Measurements from ENCODE around the gene ATP1B1. TPM values are rescaled to one million over a fixed set of nuclear protein-coding genes. Genes with fewer than 3 reads are reported as not detected.

Gene ATP1B1
- total and polyA plus RNA-seq, 2 of the 13 experiments (the other 11 are each of a cell fraction or from before 2014, with no cell fraction given) = 134 to 135 TPM

DNA sequence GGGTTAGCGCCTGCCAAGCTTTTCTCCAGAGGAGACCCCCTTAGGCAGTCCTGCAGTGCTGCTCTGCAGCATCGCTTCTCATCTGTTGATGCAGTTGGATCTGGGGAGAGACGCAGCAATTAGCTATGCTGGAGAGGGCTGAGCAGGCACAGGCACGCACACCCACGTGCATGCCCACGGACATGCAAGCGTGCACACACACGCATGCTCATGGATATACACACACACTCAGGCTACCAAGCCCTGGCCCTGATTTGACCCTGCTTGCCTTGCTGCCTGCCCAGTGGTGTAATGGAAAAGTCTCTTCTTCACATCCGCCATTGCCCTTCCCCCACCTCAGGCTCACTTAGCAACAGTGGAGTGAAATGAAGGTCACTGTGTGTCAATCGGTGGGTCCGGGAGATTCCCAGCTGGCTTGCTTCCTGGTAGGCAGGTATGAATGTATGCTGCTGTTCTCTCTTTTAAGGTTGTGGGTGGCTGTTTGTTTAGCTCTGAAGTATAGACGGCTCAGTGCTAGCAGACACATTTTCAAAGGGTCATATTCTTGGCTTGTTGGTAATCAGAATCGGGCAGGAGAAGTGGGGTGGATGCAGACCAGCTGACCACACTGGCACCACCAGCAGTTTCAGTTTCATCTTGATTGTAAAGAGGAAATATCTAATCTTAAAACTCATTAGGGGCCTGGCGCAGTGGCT is 9.5 kb downstream of the ATP1B1 start (continued):
- TF ChIP-seq, protein P1, sequence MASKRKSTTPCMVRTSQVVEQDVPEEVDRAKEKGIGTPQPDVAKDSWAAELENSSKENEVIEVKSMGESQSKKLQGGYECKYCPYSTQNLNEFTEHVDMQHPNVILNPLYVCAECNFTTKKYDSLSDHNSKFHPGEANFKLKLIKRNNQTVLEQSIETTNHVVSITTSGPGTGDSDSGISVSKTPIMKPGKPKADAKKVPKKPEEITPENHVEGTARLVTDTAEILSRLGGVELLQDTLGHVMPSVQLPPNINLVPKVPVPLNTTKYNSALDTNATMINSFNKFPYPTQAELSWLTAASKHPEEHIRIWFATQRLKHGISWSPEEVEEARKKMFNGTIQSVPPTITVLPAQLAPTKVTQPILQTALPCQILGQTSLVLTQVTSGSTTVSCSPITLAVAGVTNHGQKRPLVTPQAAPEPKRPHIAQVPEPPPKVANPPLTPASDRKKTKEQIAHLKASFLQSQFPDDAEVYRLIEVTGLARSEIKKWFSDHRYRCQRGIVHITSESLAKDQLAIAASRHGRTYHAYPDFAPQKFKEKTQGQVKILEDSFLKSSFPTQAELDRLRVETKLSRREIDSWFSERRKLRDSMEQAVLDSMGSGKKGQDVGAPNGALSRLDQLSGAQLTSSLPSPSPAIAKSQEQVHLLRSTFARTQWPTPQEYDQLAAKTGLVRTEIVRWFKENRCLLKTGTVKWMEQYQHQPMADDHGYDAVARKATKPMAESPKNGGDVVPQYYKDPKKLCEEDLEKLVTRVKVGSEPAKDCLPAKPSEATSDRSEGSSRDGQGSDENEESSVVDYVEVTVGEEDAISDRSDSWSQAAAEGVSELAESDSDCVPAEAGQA (IDR thresholded peaks at IDR 0.05; ENCODE audit: low read depth) = no peak
- TF ChIP-seq, protein P1 (CRISPR knock-in tag; IDR thresholded peaks at IDR 0.05; ENCODE audit: borderline replicate concordance) = no peak
- TF ChIP-seq ADNP (CRISPR knock-in tag; IDR thresholded peaks at IDR 0.05) (no peak), GABPB1 (CRISPR knock-in tag; IDR thresholded peaks at IDR 0.05) (peak; percentile 21; the same call in 1 of the 2 replicates), ZFP36L1 (CRISPR knock-in tag; IDR thresholded peaks at IDR 0.05) (no peak), MIXL1 (CRISPR knock-in tag; IDR thresholded peaks at IDR 0.05) (0 out of 2 replicates have a peak, but pooled peaks have one; percentile 49), ZFY (CRISPR knock-in tag; IDR thresholded peaks at IDR 0.05) (no peak; the same call in 1 of the 2 replicates), GPN1 (CRISPR knock-in tag; IDR thresholded peaks at IDR 0.05; ENCODE audit: borderline replicate concordance) (no peak), AKAP8 (CRISPR knock-in tag; IDR thresholded peaks at IDR 0.05) (peak; percentile 40; the same call in 1 of the 2 replicates), MIER2 (CRISPR knock-in tag; IDR thresholded peaks at IDR 0.05) (no peak), TRIM24 (CRISPR knock-in tag; IDR thresholded peaks at IDR 0.05) (peak; percentile 63; the same call in 1 of the 2 replicates), FOXM1 (CRISPR knock-in tag; IDR thresholded peaks at IDR 0.05) (no peak), MZF1 (CRISPR knock-in tag; IDR thresholded peaks at IDR 0.05; ENCODE audit: borderline replicate concordance) (no peak), POLR2AphosphoS2 (IDR thresholded peaks at IDR 0.05; ENCODE audit: low read depth, low read length) (no peak; the same call in 1 of the 2 replicates)
- TF ChIP-seq, protein P2, sequence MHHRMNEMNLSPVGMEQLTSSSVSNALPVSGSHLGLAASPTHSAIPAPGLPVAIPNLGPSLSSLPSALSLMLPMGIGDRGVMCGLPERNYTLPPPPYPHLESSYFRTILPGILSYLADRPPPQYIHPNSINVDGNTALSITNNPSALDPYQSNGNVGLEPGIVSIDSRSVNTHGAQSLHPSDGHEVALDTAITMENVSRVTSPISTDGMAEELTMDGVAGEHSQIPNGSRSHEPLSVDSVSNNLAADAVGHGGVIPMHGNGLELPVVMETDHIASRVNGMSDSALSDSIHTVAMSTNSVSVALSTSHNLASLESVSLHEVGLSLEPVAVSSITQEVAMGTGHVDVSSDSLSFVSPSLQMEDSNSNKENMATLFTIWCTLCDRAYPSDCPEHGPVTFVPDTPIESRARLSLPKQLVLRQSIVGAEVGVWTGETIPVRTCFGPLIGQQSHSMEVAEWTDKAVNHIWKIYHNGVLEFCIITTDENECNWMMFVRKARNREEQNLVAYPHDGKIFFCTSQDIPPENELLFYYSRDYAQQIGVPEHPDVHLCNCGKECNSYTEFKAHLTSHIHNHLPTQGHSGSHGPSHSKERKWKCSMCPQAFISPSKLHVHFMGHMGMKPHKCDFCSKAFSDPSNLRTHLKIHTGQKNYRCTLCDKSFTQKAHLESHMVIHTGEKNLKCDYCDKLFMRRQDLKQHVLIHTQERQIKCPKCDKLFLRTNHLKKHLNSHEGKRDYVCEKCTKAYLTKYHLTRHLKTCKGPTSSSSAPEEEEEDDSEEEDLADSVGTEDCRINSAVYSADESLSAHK (CRISPR knock-in tag; IDR thresholded peaks at IDR 0.05; ENCODE audit: borderline replicate concordance) = no peak
- TF ChIP-seq, protein P3, sequence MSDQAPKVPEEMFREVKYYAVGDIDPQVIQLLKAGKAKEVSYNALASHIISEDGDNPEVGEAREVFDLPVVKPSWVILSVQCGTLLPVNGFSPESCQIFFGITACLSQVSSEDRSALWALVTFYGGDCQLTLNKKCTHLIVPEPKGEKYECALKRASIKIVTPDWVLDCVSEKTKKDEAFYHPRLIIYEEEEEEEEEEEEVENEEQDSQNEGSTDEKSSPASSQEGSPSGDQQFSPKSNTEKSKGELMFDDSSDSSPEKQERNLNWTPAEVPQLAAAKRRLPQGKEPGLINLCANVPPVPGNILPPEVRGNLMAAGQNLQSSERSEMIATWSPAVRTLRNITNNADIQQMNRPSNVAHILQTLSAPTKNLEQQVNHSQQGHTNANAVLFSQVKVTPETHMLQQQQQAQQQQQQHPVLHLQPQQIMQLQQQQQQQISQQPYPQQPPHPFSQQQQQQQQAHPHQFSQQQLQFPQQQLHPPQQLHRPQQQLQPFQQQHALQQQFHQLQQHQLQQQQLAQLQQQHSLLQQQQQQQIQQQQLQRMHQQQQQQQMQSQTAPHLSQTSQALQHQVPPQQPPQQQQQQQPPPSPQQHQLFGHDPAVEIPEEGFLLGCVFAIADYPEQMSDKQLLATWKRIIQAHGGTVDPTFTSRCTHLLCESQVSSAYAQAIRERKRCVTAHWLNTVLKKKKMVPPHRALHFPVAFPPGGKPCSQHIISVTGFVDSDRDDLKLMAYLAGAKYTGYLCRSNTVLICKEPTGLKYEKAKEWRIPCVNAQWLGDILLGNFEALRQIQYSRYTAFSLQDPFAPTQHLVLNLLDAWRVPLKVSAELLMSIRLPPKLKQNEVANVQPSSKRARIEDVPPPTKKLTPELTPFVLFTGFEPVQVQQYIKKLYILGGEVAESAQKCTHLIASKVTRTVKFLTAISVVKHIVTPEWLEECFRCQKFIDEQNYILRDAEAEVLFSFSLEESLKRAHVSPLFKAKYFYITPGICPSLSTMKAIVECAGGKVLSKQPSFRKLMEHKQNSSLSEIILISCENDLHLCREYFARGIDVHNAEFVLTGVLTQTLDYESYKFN (CRISPR knock-in tag; conservative IDR thresholded peaks at IDR 0.05) = peak; percentile 79
